ENCODE data around the gene HOXA4.

Gene HOXA4

DNA sequence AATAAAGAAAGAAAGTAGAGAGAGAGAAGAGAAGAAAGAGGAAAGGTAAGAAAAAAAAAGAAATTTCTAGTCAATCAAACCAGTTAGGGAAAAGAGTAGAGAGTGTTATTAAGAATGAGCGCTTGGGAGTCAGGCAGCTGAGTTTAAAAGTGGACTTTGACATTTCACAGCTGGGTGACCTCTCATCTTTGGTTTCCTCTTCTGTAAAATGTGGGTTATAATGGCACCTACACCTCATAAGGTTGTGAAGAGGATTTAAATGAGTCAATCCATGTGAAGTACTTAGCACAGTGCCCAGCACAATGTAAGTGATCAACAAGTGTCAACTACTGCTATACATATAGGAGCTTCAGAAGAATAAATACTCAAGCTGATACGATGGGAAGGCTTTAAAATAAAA is 46.9 kb downstream of the HOXA4 start:
- H3F3A ChIP-seq (ENCODE audit: insufficient read depth), result no peaks in the 10 kb centered on the region
- no peak overlapping the region for H3K9ac ChIP-seq (ENCODE audit: low read length)
- TF ChIP-seq EZH2phosphoT487 (conservative IDR thresholded peaks at IDR 0.05; ENCODE audit: low read length), result no peak
- TF ChIP-seq, protein P1, sequence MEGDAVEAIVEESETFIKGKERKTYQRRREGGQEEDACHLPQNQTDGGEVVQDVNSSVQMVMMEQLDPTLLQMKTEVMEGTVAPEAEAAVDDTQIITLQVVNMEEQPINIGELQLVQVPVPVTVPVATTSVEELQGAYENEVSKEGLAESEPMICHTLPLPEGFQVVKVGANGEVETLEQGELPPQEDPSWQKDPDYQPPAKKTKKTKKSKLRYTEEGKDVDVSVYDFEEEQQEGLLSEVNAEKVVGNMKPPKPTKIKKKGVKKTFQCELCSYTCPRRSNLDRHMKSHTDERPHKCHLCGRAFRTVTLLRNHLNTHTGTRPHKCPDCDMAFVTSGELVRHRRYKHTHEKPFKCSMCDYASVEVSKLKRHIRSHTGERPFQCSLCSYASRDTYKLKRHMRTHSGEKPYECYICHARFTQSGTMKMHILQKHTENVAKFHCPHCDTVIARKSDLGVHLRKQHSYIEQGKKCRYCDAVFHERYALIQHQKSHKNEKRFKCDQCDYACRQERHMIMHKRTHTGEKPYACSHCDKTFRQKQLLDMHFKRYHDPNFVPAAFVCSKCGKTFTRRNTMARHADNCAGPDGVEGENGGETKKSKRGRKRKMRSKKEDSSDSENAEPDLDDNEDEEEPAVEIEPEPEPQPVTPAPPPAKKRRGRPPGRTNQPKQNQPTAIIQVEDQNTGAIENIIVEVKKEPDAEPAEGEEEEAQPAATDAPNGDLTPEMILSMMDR (IDR thresholded peaks at IDR 0.05; ENCODE audit: insufficient read depth, low read length, poor library complexity, severe bottlenecking), result no peak
- H4K20me1 ChIP-seq (ENCODE audit: low read depth, low read length), result no peaks in the 10 kb centered on the region
- no peak overlapping the region for H3K27ac ChIP-seq (ENCODE audit: low read depth, low read length)
- no peak overlapping the region for H2AFZ ChIP-seq (ENCODE audit: low read depth, low read length, severe bottlenecking)
- H3K9me3 ChIP-seq (ENCODE audit: insufficient read depth, low read length), result no peaks in the 10 kb centered on the region
- no peak overlapping the region for H3K4me3 ChIP-seq (ENCODE audit: insufficient read depth, low read length, poor library complexity, severe bottlenecking)
- H3K36me3 ChIP-seq (ENCODE audit: low read length), result no peaks in the 10 kb centered on the region
- H3K4me2 ChIP-seq (ENCODE audit: low read depth, low read length, poor library complexity, severe bottlenecking), result no peak overlapping the region
- H3K79me2 ChIP-seq (ENCODE audit: insufficient read depth, low read length), result no peaks in the 10 kb centered on the region
- no peaks in the 10 kb centered on the region for H3K9me2 ChIP-seq (replicated peaks; ENCODE audit: insufficient read depth, low read length)
- H3K27me3 ChIP-seq (ENCODE audit: low read length), result no peaks in the 10 kb centered on the region

DNA sequence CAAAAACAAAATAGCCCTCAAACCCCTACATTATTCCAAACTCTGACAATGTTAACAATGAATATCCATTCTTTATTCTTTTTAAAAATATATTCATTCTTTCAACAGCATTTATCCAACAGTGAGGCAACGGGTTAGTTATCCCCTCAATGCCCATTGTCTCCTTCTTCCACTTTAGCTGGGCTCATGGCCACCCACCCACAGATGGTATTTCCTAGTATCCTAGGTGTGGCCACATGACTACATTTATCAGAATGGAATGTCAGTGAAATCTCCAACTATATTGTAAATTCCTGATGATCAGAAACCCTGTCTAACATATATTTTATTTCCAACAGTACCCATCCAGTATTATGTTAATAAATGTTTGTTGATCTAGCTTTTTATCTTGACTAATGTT is 48.4 kb downstream of the HOXA4 start:
- Histone ChIP-seq H3K27ac (ENCODE audit: low read depth, low read length) (no peak overlapping the region), H3K36me3 (ENCODE audit: low read length) (no peaks in the 10 kb centered on the region)

DNA sequence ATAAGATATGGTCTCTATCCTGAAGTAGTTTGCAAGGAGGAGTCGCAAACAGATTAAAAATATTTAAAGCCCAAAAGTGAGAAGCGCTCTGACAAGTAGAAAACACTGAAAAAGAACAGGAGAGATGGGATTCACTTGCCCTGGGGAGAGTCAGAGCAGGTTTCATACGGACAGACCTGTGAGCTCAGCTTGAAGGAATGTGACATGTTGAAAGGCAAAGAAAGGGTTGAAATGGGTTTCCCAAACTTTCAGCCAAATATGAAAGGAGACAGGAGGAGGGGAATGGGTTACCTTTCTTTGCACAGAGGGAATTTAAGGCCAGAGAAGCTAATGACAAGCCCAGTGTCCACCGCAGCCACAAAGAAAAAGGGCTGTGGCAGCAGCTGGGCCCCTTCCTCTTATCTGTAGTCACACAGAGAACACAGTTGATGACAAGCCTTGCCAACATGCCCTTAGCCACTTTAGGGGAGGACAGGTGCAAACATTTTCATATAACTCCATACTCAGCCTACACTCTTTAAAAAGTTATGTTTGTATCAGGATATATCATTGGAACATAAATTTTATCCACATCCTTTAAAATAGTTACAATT is 49.6 kb downstream of the HOXA4 start:
- no peaks in the 10 kb centered on the region for H3F3A ChIP-seq (ENCODE audit: insufficient read depth)
- no peak overlapping the region for H3K27ac ChIP-seq (ENCODE audit: low read depth, low read length)
- no peak overlapping the region for H3K9ac ChIP-seq (ENCODE audit: low read length)
- H3K27me3 ChIP-seq (ENCODE audit: low read length), result no peaks in the 10 kb centered on the region
- no peak for TF ChIP-seq EZH2phosphoT487 (conservative IDR thresholded peaks at IDR 0.05; ENCODE audit: low read length)
- TF ChIP-seq, protein P1 (IDR thresholded peaks at IDR 0.05; ENCODE audit: insufficient read depth, low read length, poor library complexity, severe bottlenecking), result no peak
- no peak overlapping the region for H2AFZ ChIP-seq (ENCODE audit: low read depth, low read length, severe bottlenecking)
- H3K79me2 ChIP-seq (ENCODE audit: insufficient read depth, low read length), result no peaks in the 10 kb centered on the region
- no peaks in the 10 kb centered on the region for H4K20me1 ChIP-seq (ENCODE audit: low read depth, low read length)
- no peak overlapping the region for H3K4me3 ChIP-seq (ENCODE audit: insufficient read depth, low read length, poor library complexity, severe bottlenecking)
- no peaks in the 10 kb centered on the region for H3K9me2 ChIP-seq (replicated peaks; ENCODE audit: insufficient read depth, low read length)
- no peaks in the 10 kb centered on the region for H3K9me3 ChIP-seq (ENCODE audit: insufficient read depth, low read length)
- no peak overlapping the region for H3K4me2 ChIP-seq (ENCODE audit: low read depth, low read length, poor library complexity, severe bottlenecking)
- no peaks in the 10 kb centered on the region for H3K36me3 ChIP-seq (ENCODE audit: low read length)

More for the DNA sequence above, 48.4 kb downstream of the HOXA4 start:
- Histone ChIP-seq H3K9me2 (replicated peaks; ENCODE audit: insufficient read depth, low read length) (no peaks in the 10 kb centered on the region), H3K4me3 (ENCODE audit: insufficient read depth, low read length, poor library complexity, severe bottlenecking) (no peak overlapping the region), H3K27me3 (ENCODE audit: low read length) (no peaks in the 10 kb centered on the region), H3K4me2 (ENCODE audit: low read depth, low read length, poor library complexity, severe bottlenecking) (no peak overlapping the region), H3K79me2 (ENCODE audit: insufficient read depth, low read length) (no peaks in the 10 kb centered on the region), H4K20me1 (ENCODE audit: low read depth, low read length) (no peaks in the 10 kb centered on the region), H2AFZ (ENCODE audit: low read depth, low read length, severe bottlenecking) (no peak overlapping the region), H3K9me3 (ENCODE audit: insufficient read depth, low read length) (no peaks in the 10 kb centered on the region), H3K9ac (ENCODE audit: low read length) (no peak overlapping the region), H3F3A (ENCODE audit: insufficient read depth) (no peaks in the 10 kb centered on the region)
- no peak for TF ChIP-seq EZH2phosphoT487 (conservative IDR thresholded peaks at IDR 0.05; ENCODE audit: low read length)
- TF ChIP-seq, protein P1 (IDR thresholded peaks at IDR 0.05; ENCODE audit: insufficient read depth, low read length, poor library complexity, severe bottlenecking), result no peak

Data from SU-DHL-6 (cell line).